KMS-11 (cell line): ENCODE data around the gene CNTN3.

Source experiments
- H2AFZ ChIP-seq: fragments of 200-600 bp; sonication (generic); 2 replicates; pipeline ENCODE4 v1.6.1; 2016; ENCODE audit warnings: antibody characterized with exemption, mixed run types, low read depth
- H3K27ac ChIP-seq: fragments of 200-600 bp; sonication (generic); 2 replicates; pipeline ENCODE4 v1.6.1; 2016; ENCODE audit warnings: mild to moderate bottlenecking, mixed run types
- H3K27me3 ChIP-seq: fragments of 200-600 bp; sonication (generic); 2 replicates; pipeline ENCODE4 v1.6.1; 2017; ENCODE audit warnings: mild to moderate bottlenecking, low read depth, mixed run types, moderate library complexity; ENCODE audit not compliant: insufficient read depth
- H3K36me3 ChIP-seq: fragments of 200-600 bp; sonication (generic); 2 replicates; pipeline ENCODE4 v1.6.1; 2017; ENCODE audit warnings: mild to moderate bottlenecking, mixed run types; ENCODE audit not compliant: insufficient read depth
- H3K4me1 ChIP-seq: fragments of 200-600 bp; sonication (generic); 2 replicates; pipeline ENCODE4 v1.6.1; 2016; ENCODE audit warnings: mild to moderate bottlenecking, low read depth, mixed run types; ENCODE audit not compliant: poor library complexity, severe bottlenecking
- H3K4me2 ChIP-seq: fragments of 200-600 bp; sonication (generic); 2 replicates; pipeline ENCODE4 v1.7.0; 2016; ENCODE audit warnings: mild to moderate bottlenecking, mixed run types
- H3K4me3 ChIP-seq: fragments of 200-600 bp; sonication (generic); IDR thresholded peaks from 2 replicates; pipeline ENCODE4 v1.6.1; 2017; ENCODE audit warnings: low read depth, low read length, mixed read lengths; ENCODE audit not compliant: insufficient read depth
- H3K79me2 ChIP-seq: fragments of 200-600 bp; sonication (generic); 2 replicates; pipeline ENCODE4 v1.6.1; 2016; ENCODE audit warnings: low read depth, mixed run types; ENCODE audit not compliant: insufficient read depth
- H3K9ac ChIP-seq: fragments of 200-600 bp; sonication (generic); 2 replicates; pipeline ENCODE4 v1.6.1; 2016; ENCODE audit warnings: mild to moderate bottlenecking, mixed run types
- H4K20me1 ChIP-seq: fragments of 200-600 bp; sonication (generic); 2 replicates; pipeline ENCODE4 v1.6.1; 2016; ENCODE audit warnings: mild to moderate bottlenecking, mixed run types; ENCODE audit not compliant: insufficient read depth
- CTCF ChIP-seq: fragments of 200-600 bp; sonication (generic); conservative IDR thresholded peaks from 2 replicates; pipeline ENCODE4 v1.6.1; 2017; ENCODE audit warnings: low read depth, mild to moderate bottlenecking, antibody characterized with exemption, low read length, moderate library complexity, mixed read lengths

CNTN3 gene

DNA sequence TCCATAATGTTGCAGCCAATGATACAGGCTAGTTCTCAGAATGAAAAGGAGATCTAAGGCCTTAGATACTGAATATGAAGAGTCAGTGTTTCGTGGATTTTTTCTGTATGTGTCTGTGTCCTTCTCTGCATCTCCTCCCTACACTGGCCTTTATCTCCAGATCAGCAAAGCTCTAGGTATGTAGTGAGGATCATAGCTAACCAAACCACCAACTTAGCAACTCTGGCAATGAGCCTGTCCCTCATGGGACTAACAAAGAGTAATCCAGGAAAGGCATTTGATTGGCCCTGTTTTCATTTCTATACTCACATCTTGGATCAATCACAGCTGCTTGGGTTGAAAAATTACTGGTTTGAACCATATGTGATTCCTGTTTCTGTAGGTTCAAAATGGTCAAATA lies 18.6 kb upstream of the CNTN3 start:
- no peaks in the 10 kb centered on the region for H3K79me2 ChIP-seq
- H3K4me2 ChIP-seq: no peak overlapping the region
- no peaks in the 10 kb centered on the region for H4K20me1 ChIP-seq
- no peak overlapping the region for H3K9ac ChIP-seq
- no peak for TF ChIP-seq CTCF
- H3K27ac ChIP-seq: no peak overlapping the region
- no peak overlapping the region for H3K4me3 ChIP-seq
- H2AFZ ChIP-seq: no peak overlapping the region
- H3K4me1 ChIP-seq: no peaks in the 10 kb centered on the region
- H3K36me3 ChIP-seq: no peaks in the 10 kb centered on the region
- no peaks in the 10 kb centered on the region for H3K27me3 ChIP-seq

DNA sequence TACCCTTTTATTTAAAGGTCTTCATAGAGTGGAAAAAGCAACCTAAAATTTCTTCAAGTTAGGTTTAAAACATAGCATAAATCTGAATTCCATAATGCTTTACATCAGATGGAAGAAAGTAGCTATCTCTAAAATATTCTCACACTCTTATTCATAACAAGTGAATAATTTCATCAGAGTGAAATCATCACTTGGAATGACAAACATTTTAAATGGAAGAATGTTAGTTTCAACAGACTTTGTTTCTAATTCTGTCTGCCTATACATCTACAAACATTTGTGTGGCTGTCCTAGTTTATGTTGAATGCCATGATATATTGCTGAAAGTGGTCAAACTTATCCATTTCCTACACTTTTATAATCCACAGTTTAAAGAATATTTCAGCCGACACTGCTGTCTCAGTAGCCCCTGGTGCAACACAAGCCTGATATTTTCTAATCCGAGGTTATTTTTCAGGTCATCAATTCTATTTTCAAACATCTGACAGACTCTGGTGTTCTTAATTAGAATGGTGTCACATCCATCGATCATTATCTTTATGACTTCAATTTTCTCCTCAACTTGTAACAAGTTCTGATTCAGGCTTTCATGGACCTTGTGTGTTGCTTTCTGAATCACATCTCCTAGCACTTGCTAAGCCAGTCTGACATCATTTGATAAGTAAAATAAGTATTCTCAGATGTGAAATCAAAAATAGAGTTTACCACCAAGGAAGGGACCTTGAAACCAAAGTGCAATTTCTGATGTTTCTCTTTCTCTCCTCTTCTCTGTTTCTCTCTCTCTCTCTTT lies 17.1 kb upstream of the CNTN3 start:
- TF ChIP-seq CTCF: no peak
- Histone ChIP-seq H3K27ac (no peak overlapping the region), H3K4me2 (no peak overlapping the region), H3K4me1 (no peaks in the 10 kb centered on the region), H3K4me3 (no peak overlapping the region), H4K20me1 (no peaks in the 10 kb centered on the region), H3K27me3 (no peaks in the 10 kb centered on the region), H3K36me3 (no peaks in the 10 kb centered on the region), H3K79me2 (no peaks in the 10 kb centered on the region), H2AFZ (no peak overlapping the region), H3K9ac (no peak overlapping the region)

- TF ChIP-seq CTCF: no peak
- Histone ChIP-seq H3K27ac (no peak overlapping the region), H3K4me3 (no peak overlapping the region), H3K79me2 (no peaks in the 10 kb centered on the region), H3K27me3 (no peaks in the 10 kb centered on the region), H2AFZ (no peak overlapping the region), H3K9ac (no peak overlapping the region), H3K36me3 (no peaks in the 10 kb centered on the region), H3K4me1 (no peaks in the 10 kb centered on the region), H3K4me2 (no peak overlapping the region), H4K20me1 (no peaks in the 10 kb centered on the region)
Measured at GRCh38 chr3:74630602-74631001, 16.1 kb upstream of the CNTN3 start.

GRCh38 chr3:74626011-74626410 lies 11.6 kb upstream of the CNTN3 start:
- Histone ChIP-seq H3K4me3 (no peak overlapping the region), H3K36me3 (no peaks in the 10 kb centered on the region), H3K4me1 (no peaks in the 10 kb centered on the region), H4K20me1 (no peaks in the 10 kb centered on the region), H3K9ac (no peak overlapping the region), H2AFZ (no peak overlapping the region), H3K4me2 (no peak overlapping the region), H3K27me3 (no peaks in the 10 kb centered on the region), H3K79me2 (no peaks in the 10 kb centered on the region), H3K27ac (no peak overlapping the region)
- TF ChIP-seq CTCF: no peak
